Uterus (tissue), 4 donors: ENCODE measurements around the gene GRAP. TPM values are rescaled to one million over a fixed set of nuclear protein-coding genes. Genes with fewer than 3 reads are reported as not detected.
"Not testable (repeated sequence)": the region's sequence is repeated elsewhere in the genome, so short reads cannot be mapped to it uniquely, and the experiment has no call there.

Source experiments
- DNase-seq, 2 donors: peaks; one replicate each; pipeline ENCODE4 v3.0.0-alpha.2; 2019 to 2020
- H3K27ac ChIP-seq, 2 donors: fragments of 200-600 bp; sonication (generic); 1 replicate in 1 of 2; 2 replicates in 1 of 2; pipeline ENCODE4 v1.5.1; 2016 to 2018
- H3K27me3 ChIP-seq, 2 donors: fragments of 200-600 bp; sonication (generic); one replicate each; pipeline ENCODE4 v1.5.1; 2018 to 2019; ENCODE audit warnings: control low read depth in 1 of 2
- H3K36me3 ChIP-seq, 2 donors: fragments of 200-600 bp; sonication (generic); one replicate each; pipeline ENCODE4 v1.5.1; 2019; ENCODE audit warnings: control low read depth in 1 of 2
- H3K4me1 ChIP-seq, 2 donors: fragments of 200-600 bp; sonication (generic); one replicate each; pipeline ENCODE4 v1.5.1; 2018 to 2019; ENCODE audit warnings: control low read depth in 1 of 2
- H3K4me3 ChIP-seq, 2 donors: fragments of 200-600 bp; sonication (generic); 1 replicate in 1 of 2; 2 replicates in 1 of 2; pipeline ENCODE4 v1.5.1; 2018 to 2019; ENCODE audit warnings: mild to moderate bottlenecking in 1 of 2
- H3K9me3 ChIP-seq, 2 donors: fragments of 200-600 bp; sonication (generic); one replicate each; pipeline ENCODE4 v1.5.1; 2019; ENCODE audit warnings: control low read depth in 1 of 2
- CTCF ChIP-seq, 4 experiments: fragments of 200-600 bp in 2 of 4; fragments of 450-650 bp in 2 of 4; sonication (generic) in 2 of 4; IDR thresholded peaks; one replicate each; pipeline ENCODE4 v1.5.1; 2016 to 2019; ENCODE audit warnings: antibody characterized with exemption in 4 of 4, mild to moderate bottlenecking in 2 of 4, moderate library complexity in 1 of 4
- POLR2A ChIP-seq, 2 donors: fragments of 450-650 bp; IDR thresholded peaks; one replicate each; pipeline ENCODE4 v1.6.1; 2016; ENCODE audit warnings: antibody characterized with exemption in 2 of 2, mild to moderate bottlenecking in 1 of 2, moderate library complexity in 1 of 2
- intact Hi-C: fragments of 100-400 bp; cut with DNase I; formaldehyde crosslinking; loops from one replicate; pipeline ENCODE4 v1.15.1; 2023; ENCODE audit warnings: low total_unique reads
- total RNA-seq, 4 donors: library from RNA; depleted of rRNA in 3 of 4; stranded (reverse); fragments of >200 nt in 3 of 4; gene quantifications; one replicate each; pipeline versions ENCODE4 v1.1.0 to v1.2.4, GENCODE V29; 2014 to 2023
- donor health status: DM: yes; HTN: yes; CAD: no.

Gene GRAP
- total RNA-seq, 4 donors from 2014 or later = 8.3 to 21.2 (median 13.5) TPM

GRCh38 chr17:19023209-19023999, 23.4 kb downstream of the GRAP start:
- intact Hi-C loops = no loop called here
- TF ChIP-seq POLR2A (IDR thresholded peaks at IDR 0.05) (no peak), CTCF (IDR thresholded peaks at IDR 0.05) (no peak)
- Histone ChIP-seq H3K36me3 (no peaks in the 10 kb centered on the region), H3K9me3 (no peaks in the 10 kb centered on the region), H3K27ac (no peak overlapping the region), H3K27me3 (no peaks in the 10 kb centered on the region), H3K4me1 (no peaks in the 10 kb centered on the region), H3K4me3 (no peak overlapping the region)
- no peak for DNase-seq

- Histone ChIP-seq H3K27ac (no peak overlapping the region), H3K9me3 (no peaks in the 10 kb centered on the region), H3K4me3 (no peak overlapping the region), H3K36me3 (no peaks in the 10 kb centered on the region), H3K27me3 (no peaks in the 10 kb centered on the region), H3K4me1 (no peaks in the 10 kb centered on the region)
- no peak for DNase-seq
- no peak for TF ChIP-seq POLR2A (IDR thresholded peaks at IDR 0.05)
- no peak for TF ChIP-seq CTCF (IDR thresholded peaks at IDR 0.05)
- intact Hi-C loops = no loop called here
Observed at GRCh38 chr17:19022747-19023146, 24.0 kb downstream of the GRAP start.

GRCh38 chr17:19022128-19022527, 24.6 kb downstream of the GRAP start:
- DNase-seq = no peak
- no peaks in the 10 kb centered on the region for H3K9me3 ChIP-seq
- no peak overlapping the region for H3K27ac ChIP-seq
- intact Hi-C loops = no loop called here
- H3K36me3 ChIP-seq = no peaks in the 10 kb centered on the region
- no peak for TF ChIP-seq CTCF (IDR thresholded peaks at IDR 0.05)
- no peaks in the 10 kb centered on the region for H3K4me1 ChIP-seq
- H3K27me3 ChIP-seq = no peaks in the 10 kb centered on the region
- no peak overlapping the region for H3K4me3 ChIP-seq

- no peak for DNase-seq
- H3K4me3 ChIP-seq = no peak overlapping the region
- TF ChIP-seq POLR2A (IDR thresholded peaks at IDR 0.05) (no peak), CTCF (IDR thresholded peaks at IDR 0.05) (no peak)
- intact Hi-C loops = no loop called here
- H3K27me3 ChIP-seq = no peaks in the 10 kb centered on the region
- no peaks in the 10 kb centered on the region for H3K9me3 ChIP-seq
- no peaks in the 10 kb centered on the region for H3K4me1 ChIP-seq
- H3K27ac ChIP-seq = no peak overlapping the region
- no peaks in the 10 kb centered on the region for H3K36me3 ChIP-seq
Observed at GRCh38 chr17:19021622-19022083, 25.1 kb downstream of the GRAP start.

- H3K4me3 ChIP-seq, H3K36me3 ChIP-seq, intact Hi-C loops, H3K9me3 ChIP-seq, H3K27ac ChIP-seq, H3K27me3 ChIP-seq, H3K4me1 ChIP-seq, DNase-seq: not testable (repeated sequence)
Observed at GRCh38 chr17:19021011-19021621, 25.6 kb downstream of the GRAP start.
